Left ventricle myocardium inferior (tissue), 1 donor: Measurements from ENCODE around the gene MFSD6. TPM values are rescaled to one million over a fixed set of nuclear protein-coding genes. Genes with fewer than 3 reads are reported as not detected.

Experiments
- DNase-seq: peaks from one replicate; pipeline ENCODE4 v3.0.0-alpha.2; 2020
- H3K27ac ChIP-seq: fragments of 200-600 bp; replicated peaks from 2 replicates; pipeline ENCODE4 v1.8.0; 2021
- H3K27me3 ChIP-seq: fragments of 200-600 bp; 2 replicates; pipeline ENCODE4 v1.8.0; 2021; ENCODE audit warnings: low read depth
- H3K36me3 ChIP-seq: fragments of 200-600 bp; 2 replicates; pipeline ENCODE4 v1.8.0; 2021
- H3K4me1 ChIP-seq: fragments of 200-600 bp; 2 replicates; pipeline ENCODE4 v1.8.0; 2021
- H3K4me3 ChIP-seq: fragments of 200-600 bp; 2 replicates; pipeline ENCODE4 v1.8.0; 2021; ENCODE audit warnings: mild to moderate bottlenecking, moderate library complexity
- H3K9me3 ChIP-seq: fragments of 200-600 bp; replicated peaks from 2 replicates; pipeline ENCODE4 v1.8.0; 2021
- CTCF ChIP-seq: fragments of 200-600 bp; IDR thresholded peaks from 2 replicates; pipeline ENCODE4 v1.8.0; 2021; ENCODE audit warnings: antibody characterized with exemption, mild to moderate bottlenecking, borderline replicate concordance
- intact Hi-C: fragments of 100-400 bp; cut with micrococcal nuclease; formaldehyde crosslinking; loops from one replicate; pipeline ENCODE4 v1.11.0; 2022
- total RNA-seq: library from RNA; stranded (reverse); fragmentation: NEBNext Ultra II Directional; extraction: Animal tissue kit (Norgen Biotek cat#: 25700); gene quantifications from one replicate; pipeline ENCODE4 v1.2.1, GENCODE V29; 2021
- donor health status: DM: no; HTN: yes; CAD: no; lungs with severe emphysema.

Gene MFSD6
- total RNA-seq, 1 donor from 2014 or later, result 21.4 TPM

- TF ChIP-seq CTCF, result no peak
- H3K9me3 ChIP-seq, result no peaks in the 10 kb centered on the region
- H3K27ac ChIP-seq, result no peak overlapping the region
- no peak for DNase-seq
- no peak overlapping the region for H3K4me3 ChIP-seq
- no peaks in the 10 kb centered on the region for H3K27me3 ChIP-seq
- intact Hi-C loops, result no loop called here
- H3K4me1 ChIP-seq, result peaks cover 28% of the 10 kb centered on the region
- H3K36me3 ChIP-seq, result peaks cover 3% of the 10 kb centered on the region
Observed at GRCh38 chr2:190456833-190457232, 48.7 kb downstream of the MFSD6 start.

DNA sequence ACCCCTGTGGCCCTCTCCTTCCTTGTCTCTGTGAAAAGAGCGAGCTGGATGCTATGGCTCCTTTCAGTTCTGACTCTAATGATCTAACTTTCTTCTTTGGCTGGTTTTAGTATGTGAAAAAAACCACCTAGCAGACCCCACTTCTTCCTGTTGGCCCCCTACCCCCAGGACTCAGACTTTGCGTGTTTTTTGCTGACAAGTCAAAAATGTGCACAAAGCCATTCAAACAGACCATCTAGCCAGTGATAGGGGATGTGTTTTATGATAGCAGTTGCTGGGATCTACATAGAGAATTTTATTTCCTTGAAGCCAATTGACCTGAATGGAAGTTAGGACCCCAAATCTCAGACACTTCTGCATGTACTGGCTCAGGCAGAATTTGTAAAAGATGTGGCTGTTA is 49.1 kb downstream of the MFSD6 start:
- H3K36me3 ChIP-seq, result peaks cover 3% of the 10 kb centered on the region
- no peak for TF ChIP-seq CTCF
- H3K27me3 ChIP-seq, result no peaks in the 10 kb centered on the region
- no peak for DNase-seq
- no peak overlapping the region for H3K27ac ChIP-seq
- intact Hi-C loops, result no loop called here
- no peak overlapping the region for H3K4me3 ChIP-seq
- H3K9me3 ChIP-seq, result no peaks in the 10 kb centered on the region
- peaks cover 28% of the 10 kb centered on the region for H3K4me1 ChIP-seq

- Histone ChIP-seq H3K36me3 (peaks cover 3% of the 10 kb centered on the region), H3K27me3 (no peaks in the 10 kb centered on the region), H3K27ac (no peak overlapping the region), H3K4me3 (no peak overlapping the region), H3K9me3 (no peaks in the 10 kb centered on the region), H3K4me1 (peaks cover 28% of the 10 kb centered on the region)
- intact Hi-C loops, result no loop called here
- no peak for DNase-seq
- no peak for TF ChIP-seq CTCF
Observed at GRCh38 chr2:190458352-190459107, 50.4 kb downstream of the MFSD6 start.

- H3K27me3 ChIP-seq, result no peaks in the 10 kb centered on the region
- intact Hi-C loops, result no loop called here
- TF ChIP-seq CTCF, result no peak
- peaks cover 3% of the 10 kb centered on the region for H3K36me3 ChIP-seq
- no peak overlapping the region for H3K27ac ChIP-seq
- H3K9me3 ChIP-seq, result no peaks in the 10 kb centered on the region
- peaks cover 35% of the 10 kb centered on the region for H3K4me1 ChIP-seq
- no peak for DNase-seq
- no peak overlapping the region for H3K4me3 ChIP-seq
Observed at GRCh38 chr2:190459881-190460280, 51.7 kb downstream of the MFSD6 start.

DNA sequence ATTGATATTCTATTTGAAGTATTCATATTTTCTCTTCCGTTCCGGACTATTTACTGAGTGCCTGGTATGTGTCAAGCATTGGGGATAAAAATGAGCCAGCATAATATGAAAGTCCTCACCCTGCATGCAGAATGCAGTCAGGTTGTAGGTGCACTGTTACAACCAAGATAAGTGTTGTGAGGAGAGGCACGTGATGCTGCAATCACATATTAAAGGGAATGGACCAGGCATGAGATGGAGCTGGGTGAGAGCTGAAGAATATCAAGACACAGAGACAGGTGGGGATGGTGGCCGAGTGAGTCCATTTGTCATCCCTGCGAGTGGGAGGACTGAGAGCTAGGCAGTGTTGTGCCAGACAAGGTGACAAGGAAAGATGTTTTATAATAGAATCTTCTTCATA is 52.3 kb downstream of the MFSD6 start:
- Histone ChIP-seq H3K27me3 (no peaks in the 10 kb centered on the region), H3K9me3 (no peaks in the 10 kb centered on the region), H3K27ac (no peak overlapping the region), H3K4me1 (peaks cover 41% of the 10 kb centered on the region), H3K36me3 (peaks cover 3% of the 10 kb centered on the region), H3K4me3 (no peak overlapping the region)
- no peak for DNase-seq
- intact Hi-C loops, result no loop called here
- no peak for TF ChIP-seq CTCF
